ELR (cell line): Measurements from ENCODE around the gene PTHLH.

Source experiments
- DNase-seq: peaks from one replicate; pipeline ENCODE4 v3.0.0-alpha.2; 2015; ENCODE audit warnings: low read depth

The PTHLH gene

GRCh38 chr12:27937768-27938167 is 34.8 kb downstream of the PTHLH start:
- DNase-seq, result no peak

GRCh38 chr12:27936196-27936595 is 36.3 kb downstream of the PTHLH start:
- DNase-seq, result peak; percentile 17

GRCh38 chr12:27934276-27934675 is 38.3 kb downstream of the PTHLH start:
- no peak for DNase-seq

- no peak for DNase-seq
Measured at GRCh38 chr12:27931390-27931789, 41.1 kb downstream of the PTHLH start.

GRCh38 chr12:27927347-27927746 is 45.2 kb downstream of the PTHLH start:
- DNase-seq, result no peak

- DNase-seq, result peak; percentile 48
Measured at GRCh38 chr12:27924350-27925135, 48.0 kb downstream of the PTHLH start.

- peak; percentile 80 for DNase-seq
Measured at GRCh38 chr12:27922531-27923139, 49.9 kb downstream of the PTHLH start.

GRCh38 chr12:27919671-27920235 is 52.8 kb downstream of the PTHLH start:
- DNase-seq, result no peak

GRCh38 chr12:27915536-27915935 is 57.0 kb downstream of the PTHLH start:
- DNase-seq, result no peak

GRCh38 chr12:27915021-27915420 is 57.5 kb downstream of the PTHLH start:
- no peak for DNase-seq

- DNase-seq, result no peak
Measured at GRCh38 chr12:27913999-27914614, 58.4 kb downstream of the PTHLH start.

- DNase-seq, result no peak
Measured at GRCh38 chr12:27911397-27911796, 61.1 kb downstream of the PTHLH start.
